GM10248 (cell line): Measurements from ENCODE around the gene BACH2.
"Not testable (repeated sequence)": the region's sequence is repeated elsewhere in the genome, so short reads cannot be mapped to it uniquely, and the experiment has no call there.

Source experiments
- CTCF ChIA-PET: fragments of 300-600 bp; sonication (Branson Sonifier 250); formaldehyde crosslinking; extraction: SDS; loops from one replicate; lab custom pipeline; 2021; ENCODE audit warnings: antibody characterized with exemption; lab: Yijun Ruan, JAX
- POLR2A ChIA-PET: fragments of 350-650 bp; sonication (Branson Sonifier 250); formaldehyde crosslinking; extraction: SDS; loops from one replicate; lab custom pipeline; 2020; ENCODE audit warnings: antibody characterized with exemption; lab: Yijun Ruan, JAX
- DNase-seq: peaks from one replicate; pipeline ENCODE4 v3.0.0; 2012; ENCODE audit errors: extremely low spot score
- TF ChIP-seq, protein P1 (sequence below): IDR thresholded peaks from 2 replicates; pipeline ENCODE4 v1.5.1; 2012; ENCODE audit warnings: mild to moderate bottlenecking, low read depth; ENCODE audit errors: extremely low read depth, missing control alignments, control extremely low read depth

The BACH2 gene

DNA sequence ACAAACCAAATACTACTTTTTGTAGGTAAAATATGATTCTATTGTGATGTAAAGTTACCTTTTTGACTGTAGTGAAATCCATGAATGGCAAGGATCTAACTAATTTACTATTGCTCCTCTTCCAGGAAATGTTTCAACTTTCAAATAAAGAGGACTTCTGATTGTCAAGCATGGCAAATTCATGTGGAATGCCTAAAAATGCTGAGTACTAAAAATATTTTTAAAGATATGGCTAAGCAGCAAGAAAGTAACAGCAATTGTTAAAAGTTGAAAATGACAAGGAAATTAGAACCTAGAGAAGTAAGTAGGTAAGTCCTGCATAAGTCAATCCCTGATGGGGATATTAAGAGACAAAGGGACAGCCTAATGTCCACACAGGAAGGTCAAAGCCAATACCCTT, 126.0 kb downstream of the BACH2 start:
- no peak for DNase-seq
- POLR2A ChIA-PET: no interaction called here
- TF ChIP-seq, protein P1, sequence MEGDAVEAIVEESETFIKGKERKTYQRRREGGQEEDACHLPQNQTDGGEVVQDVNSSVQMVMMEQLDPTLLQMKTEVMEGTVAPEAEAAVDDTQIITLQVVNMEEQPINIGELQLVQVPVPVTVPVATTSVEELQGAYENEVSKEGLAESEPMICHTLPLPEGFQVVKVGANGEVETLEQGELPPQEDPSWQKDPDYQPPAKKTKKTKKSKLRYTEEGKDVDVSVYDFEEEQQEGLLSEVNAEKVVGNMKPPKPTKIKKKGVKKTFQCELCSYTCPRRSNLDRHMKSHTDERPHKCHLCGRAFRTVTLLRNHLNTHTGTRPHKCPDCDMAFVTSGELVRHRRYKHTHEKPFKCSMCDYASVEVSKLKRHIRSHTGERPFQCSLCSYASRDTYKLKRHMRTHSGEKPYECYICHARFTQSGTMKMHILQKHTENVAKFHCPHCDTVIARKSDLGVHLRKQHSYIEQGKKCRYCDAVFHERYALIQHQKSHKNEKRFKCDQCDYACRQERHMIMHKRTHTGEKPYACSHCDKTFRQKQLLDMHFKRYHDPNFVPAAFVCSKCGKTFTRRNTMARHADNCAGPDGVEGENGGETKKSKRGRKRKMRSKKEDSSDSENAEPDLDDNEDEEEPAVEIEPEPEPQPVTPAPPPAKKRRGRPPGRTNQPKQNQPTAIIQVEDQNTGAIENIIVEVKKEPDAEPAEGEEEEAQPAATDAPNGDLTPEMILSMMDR: no peak
- CTCF ChIA-PET: no interaction called here

DNA sequence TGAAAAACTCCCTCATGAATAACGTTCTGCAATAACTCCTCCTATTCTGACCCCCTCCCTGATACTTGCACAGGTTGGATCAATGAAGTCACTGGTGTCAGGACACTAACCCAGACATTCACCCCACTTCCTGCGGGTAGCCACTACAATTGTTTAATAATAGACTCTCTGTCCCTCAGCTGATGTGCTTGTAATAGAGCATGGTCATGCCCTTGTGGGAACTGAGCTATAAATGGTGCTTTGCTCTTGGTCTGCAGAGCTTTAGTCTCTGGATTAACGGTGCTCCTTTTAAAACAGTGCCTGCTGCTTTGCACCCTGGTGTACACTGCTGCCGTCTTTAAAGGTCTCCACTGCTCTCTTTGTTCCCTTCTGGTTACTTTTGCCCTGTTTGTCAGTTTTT, 127.3 kb downstream of the BACH2 start:
- POLR2A ChIA-PET: no interaction called here
- TF ChIP-seq, protein P1: no peak
- CTCF ChIA-PET: interaction anchor here (1.2 kb wide), 1 partner anchor 53 kb away, joined by 3 read pairs; no protein-coding TSS in a partner anchor
- no peak for DNase-seq

DNA sequence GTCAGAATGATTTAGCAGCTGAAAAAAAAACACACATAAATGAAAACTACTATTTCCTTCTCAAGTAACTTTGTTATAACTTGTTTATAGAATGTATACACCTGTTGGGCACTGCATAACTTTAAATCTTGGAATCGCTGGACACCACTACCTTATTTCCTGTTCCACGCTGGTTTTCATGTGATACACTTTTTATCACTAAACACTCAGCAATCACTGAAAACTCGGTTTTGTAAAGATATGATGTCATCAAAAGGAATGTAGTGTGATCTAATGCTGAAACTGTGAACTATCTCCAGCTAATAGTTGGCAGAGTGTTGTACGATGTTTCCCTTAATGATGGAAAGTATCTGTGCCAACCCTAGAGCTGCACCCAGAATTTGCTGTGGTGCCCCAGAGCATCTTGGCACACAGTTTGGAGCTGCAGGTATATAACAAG, 127.9 kb downstream of the BACH2 start:
- no peak for DNase-seq
- ChIA-PET POLR2A (no interaction called here), CTCF (interaction anchor here (1.0 kb wide), 1 partner anchor 310 kb away, joined by 3 read pairs; no protein-coding TSS in a partner anchor)
- TF ChIP-seq, protein P1: no peak

DNA sequence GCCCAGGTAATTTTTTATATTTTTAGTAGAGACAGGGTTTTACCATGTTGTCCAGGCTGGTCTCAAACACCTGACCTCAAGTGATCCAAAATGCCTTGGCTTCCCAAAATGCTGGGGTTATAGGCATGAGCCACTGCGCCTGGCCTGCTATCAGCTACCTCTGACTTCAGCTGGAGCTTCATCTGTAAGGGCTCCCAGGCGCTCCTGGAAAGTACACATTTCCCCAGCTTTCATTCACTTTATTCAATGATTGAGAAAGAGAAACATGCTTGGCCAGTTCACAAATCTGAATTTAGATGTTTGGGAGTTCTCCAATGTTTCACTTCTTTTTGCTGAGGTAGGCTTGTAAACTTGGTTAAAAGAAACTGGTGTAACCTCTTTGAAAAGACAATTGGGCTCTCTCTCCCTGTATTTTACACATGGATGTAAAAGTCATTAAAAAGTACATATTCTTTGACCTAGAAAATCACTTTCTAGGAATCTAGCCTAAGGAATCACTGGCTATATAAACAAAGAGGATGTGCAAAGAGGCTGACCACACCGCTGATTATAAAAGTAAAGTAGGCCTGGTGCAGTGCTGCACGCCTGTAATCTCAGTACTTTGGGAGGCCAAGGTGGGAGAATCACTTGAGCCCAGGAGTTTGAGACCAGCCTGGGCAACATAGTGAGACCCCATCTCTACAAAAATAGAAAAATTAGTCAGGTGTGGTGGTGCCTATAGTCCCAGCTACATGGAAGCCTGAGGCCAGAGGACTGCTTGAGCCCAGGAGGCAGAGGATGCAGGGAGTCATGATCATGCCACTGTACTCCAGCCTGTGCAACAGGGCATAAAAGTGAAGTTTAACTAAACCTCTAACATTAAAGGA, 128.9 kb downstream of the BACH2 start:
- CTCF ChIA-PET: interaction anchor here (1.0 kb wide), 1 partner anchor 311 kb away, joined by 3 read pairs; no protein-coding TSS in a partner anchor
- POLR2A ChIA-PET: no interaction called here
- TF ChIP-seq, protein P1: no peak
- DNase-seq: no peak

DNA sequence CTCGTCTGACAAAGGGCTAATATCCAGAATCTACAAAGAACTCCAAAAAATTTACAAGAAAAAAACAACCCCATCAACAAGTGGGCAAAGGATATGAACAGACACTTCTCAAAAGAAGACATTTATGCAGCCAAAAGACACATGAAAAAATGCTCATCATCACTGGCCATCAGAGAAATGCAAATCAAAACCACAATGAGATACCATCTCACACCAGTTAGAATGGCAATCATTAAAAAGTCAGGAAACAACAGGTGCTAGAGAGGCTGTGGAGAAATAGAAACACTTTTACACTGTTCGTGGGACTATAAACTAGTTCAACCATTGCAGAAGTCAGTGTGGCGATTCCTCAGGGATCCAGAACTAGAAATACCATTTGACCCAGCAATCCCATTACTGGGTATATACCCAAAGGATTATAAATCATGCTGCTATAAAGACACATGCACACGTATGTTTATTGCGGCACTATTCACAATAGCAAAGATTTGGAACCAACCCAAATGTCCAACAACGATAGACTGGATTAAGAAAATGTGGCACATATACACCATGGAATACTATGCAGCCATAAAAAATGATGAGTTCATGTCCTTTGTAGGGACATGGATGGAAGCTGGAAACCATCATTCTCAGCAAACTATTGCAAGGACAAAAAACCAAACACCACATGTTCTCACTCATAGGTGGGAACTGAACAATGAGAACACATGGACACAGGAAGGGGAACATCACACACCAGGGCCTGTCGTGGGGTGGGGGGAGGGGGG, 130.3 kb downstream of the BACH2 start:
- DNase-seq, POLR2A ChIA-PET, CTCF ChIA-PET: not testable (repeated sequence)

DNA sequence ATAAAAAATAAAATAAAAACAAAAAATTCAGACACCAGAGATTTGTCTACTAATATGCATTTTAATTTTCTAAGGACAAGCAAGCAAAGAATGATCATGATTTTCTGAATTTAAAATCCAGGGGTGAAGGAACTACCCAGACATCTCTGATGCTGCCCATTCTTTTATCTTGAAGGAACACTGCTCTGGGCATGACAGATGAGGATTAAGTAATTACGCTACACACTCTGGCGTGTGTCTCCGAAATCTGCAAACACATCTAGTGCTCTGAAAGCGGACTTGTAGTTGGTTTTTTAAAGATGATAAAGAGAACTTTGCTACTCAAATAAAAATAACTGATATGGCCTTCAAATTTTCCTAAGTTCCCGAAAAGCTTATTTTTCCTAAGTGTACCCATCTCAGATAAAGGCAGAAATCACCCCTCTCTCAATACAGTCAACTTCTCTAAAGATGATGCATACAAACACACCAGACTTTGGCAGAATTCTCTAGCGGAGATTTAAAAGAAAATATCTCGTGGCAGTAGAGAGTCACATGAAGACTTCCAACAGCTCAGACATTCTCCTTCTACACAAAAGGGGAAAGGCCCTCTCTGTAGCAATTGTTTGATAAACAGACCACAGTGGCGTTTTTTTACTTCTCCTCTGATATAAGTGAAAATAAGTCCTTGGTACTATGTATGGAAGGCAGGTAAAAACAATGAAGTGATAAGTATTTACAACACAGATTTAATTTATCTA, 133.8 kb downstream of the BACH2 start:
- TF ChIP-seq, protein P1: no peak
- POLR2A ChIA-PET: no interaction called here
- DNase-seq: no peak
- CTCF ChIA-PET: interaction anchor here (0.9 to 1.5 kb wide), 3 partner anchors 10 to 222 kb away, joined by 3 to 5 read pairs (median 5); no protein-coding TSS in a partner anchor
